Measurements from ENCODE around the gene KRT26.
A peak's percentile ranks its signal among the peaks of the same experiment; 100 is the strongest.
"Not testable (repeated sequence)": the region's sequence is repeated elsewhere in the genome, so short reads cannot be mapped to it uniquely, and the experiment has no call there.

KRT26 gene

DNA sequence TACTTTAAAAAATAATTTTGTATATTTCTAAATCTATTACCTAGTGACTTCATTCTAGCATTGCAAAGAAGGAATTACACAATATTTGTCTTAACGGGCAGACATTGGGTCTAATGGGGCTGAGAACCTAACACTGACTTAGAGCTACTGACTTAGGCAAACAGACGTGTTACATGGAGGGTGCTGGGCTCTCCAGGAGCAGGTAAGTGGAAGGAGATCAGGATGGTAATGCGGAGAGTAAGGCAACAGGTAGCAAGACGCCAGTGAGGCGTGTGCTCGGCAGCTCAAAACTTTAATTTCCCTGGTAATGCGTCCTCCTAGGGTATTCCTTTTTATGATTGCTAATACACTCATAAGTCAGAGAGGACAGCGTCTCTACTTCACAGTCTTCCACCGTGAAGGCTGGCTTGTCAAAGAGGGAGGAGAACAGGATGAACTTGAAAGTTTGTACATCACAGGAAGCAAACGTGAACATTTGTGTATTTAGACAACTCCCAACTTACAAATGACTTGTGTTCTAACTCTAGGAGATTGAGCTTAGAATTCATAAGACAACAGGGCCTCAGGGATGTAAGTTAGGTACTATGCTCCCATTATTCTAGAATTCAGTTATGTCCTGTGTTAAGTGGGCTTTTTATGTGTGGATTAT, 23.1 kb upstream of the KRT26 start:
- no peak for DNase-seq (ENCODE audit: low read depth in 2 of 2)

- DNase-seq (ENCODE audit: low read depth in 2 of 2): no peak
Measured at GRCh38 chr17:40794466-40794865, 22.5 kb upstream of the KRT26 start.

DNA sequence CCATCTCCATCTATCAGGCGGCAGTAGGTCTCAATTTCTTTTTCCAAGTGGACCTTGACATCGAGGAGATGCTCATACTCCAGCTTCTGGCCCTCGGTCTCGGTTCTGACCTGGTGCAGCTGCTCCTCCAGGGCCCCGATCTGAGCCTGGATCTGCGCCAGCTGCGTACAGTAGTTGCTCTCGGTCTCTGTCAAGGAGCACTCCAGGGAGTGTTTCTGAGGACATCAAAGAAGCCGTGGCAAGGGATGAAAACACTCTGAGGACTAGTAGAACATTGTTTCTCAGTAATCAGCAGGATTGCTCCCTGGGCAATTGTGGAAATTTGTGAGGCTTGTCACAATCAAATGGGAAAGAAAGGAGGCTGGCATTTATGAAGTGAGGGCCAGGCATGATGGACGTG, 21.8 kb upstream of the KRT26 start:
- DNase-seq (ENCODE audit: low read depth in 2 of 2): no peak

GRCh38 chr17:40791787-40792436, 19.9 kb upstream of the KRT26 start:
- no peak for DNase-seq (ENCODE audit: low read depth in 2 of 2)

- no peak for DNase-seq (ENCODE audit: low read depth in 2 of 2)
Measured at GRCh38 chr17:40791111-40791510, 19.1 kb upstream of the KRT26 start.

DNA sequence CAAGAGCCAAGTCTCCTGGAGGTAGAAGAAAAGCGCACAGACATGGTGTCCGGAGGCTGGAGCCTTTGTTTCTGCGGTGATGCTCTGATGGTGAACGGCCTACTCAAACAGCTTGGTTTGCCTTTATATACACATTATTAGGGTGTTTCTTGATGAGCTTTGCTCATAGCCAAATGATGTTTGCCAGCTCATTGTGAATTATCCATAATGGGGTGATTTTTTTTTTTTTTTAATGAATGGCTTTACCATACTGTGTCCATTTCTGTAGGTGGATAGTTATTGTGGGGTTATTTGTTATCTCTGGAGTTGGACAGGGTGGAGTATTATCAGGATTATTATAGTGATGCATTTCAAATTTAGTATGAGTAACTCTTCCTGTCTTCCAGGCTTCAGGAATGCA, 10.4 kb upstream of the KRT26 start, which contains the start of gene KRT27:
TSS of gene KRT27 (minus strand) at position 101 of the 400 bp plus-strand sequence. CDS start at position 44, 57 bp downstream.
- DNase-seq (ENCODE audit: low read depth in 2 of 2): no peak

- peak in 1 of 2 experiments; percentile 4 for DNase-seq (ENCODE audit: low read depth in 2 of 2)
Measured at GRCh38 chr17:40779181-40779909, 7.3 kb upstream of the KRT26 start.

DNA sequence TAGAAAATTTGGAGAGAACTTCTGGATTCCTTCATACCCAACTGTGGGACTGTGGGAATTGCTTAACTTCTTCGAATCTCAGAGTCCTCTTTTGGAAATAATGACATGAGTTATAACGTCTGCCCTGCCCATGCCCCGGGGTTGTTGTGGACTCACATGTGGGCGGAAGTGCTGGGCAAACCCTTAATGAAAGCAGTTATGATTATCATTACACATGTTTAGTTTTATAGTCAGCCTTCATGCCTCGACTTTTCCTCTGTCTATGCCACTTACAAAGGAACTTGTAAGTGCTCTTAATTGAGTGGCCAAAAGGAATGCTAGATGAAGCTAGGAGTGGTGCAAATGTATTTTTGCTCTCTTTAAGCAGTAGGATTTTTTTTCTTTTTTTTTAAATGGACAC, 6.5 kb upstream of the KRT26 start:
- DNase-seq (ENCODE audit: low read depth in 2 of 2): no peak

- no peak for DNase-seq (ENCODE audit: low read depth in 2 of 2)
Measured at GRCh38 chr17:40777971-40778370, 6.0 kb upstream of the KRT26 start.

DNA sequence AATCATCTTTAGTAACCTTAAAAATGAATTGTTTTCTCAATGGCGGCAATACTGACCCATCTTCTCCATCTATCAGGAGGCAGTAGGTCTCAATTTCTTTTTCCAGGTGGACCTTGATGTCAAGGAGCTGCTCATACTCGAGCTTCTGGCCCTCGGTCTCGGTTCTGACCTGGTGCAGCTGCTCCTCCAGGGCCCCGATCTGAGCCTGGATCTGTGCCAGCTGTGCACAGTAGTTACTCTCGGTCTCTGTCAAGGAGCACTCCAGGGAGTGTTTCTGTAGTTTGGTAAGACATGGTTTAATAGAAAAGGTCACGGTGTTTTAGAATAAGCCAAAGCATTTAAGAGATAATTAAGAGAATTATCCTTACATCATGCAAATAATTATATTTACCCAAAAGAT, 5.5 kb upstream of the KRT26 start:
- no peak for DNase-seq (ENCODE audit: low read depth in 2 of 2)

GRCh38 chr17:40775945-40776344, 3.9 kb upstream of the KRT26 start:
- DNase-seq (ENCODE audit: low read depth in 2 of 2): no peak

GRCh38 chr17:40765657-40766056, 6.3 kb downstream of the KRT26 start:
- DNase-seq (ENCODE audit: low read depth in 2 of 2): no peak

DNA sequence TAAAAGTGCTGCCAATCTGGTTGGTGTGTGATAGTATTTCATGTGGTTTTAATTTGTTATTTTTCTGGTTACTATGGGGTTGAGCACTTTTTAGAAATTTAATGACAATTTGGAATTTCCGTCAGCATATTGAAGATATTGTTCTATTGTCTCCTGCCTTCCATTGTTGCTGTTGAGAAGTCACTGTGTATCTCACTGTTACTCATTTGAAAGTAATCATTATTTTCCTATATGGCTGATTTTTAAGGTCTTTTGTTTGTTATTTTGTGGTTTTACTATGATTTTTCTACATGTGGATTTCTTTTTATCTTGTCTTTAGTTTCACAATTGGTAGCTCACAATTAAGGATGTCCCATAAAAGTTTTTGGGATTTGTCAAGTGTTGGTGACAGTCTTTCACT, 8.2 kb downstream of the KRT26 start:
- no peak for DNase-seq (ENCODE audit: low read depth in 2 of 2)

DNA sequence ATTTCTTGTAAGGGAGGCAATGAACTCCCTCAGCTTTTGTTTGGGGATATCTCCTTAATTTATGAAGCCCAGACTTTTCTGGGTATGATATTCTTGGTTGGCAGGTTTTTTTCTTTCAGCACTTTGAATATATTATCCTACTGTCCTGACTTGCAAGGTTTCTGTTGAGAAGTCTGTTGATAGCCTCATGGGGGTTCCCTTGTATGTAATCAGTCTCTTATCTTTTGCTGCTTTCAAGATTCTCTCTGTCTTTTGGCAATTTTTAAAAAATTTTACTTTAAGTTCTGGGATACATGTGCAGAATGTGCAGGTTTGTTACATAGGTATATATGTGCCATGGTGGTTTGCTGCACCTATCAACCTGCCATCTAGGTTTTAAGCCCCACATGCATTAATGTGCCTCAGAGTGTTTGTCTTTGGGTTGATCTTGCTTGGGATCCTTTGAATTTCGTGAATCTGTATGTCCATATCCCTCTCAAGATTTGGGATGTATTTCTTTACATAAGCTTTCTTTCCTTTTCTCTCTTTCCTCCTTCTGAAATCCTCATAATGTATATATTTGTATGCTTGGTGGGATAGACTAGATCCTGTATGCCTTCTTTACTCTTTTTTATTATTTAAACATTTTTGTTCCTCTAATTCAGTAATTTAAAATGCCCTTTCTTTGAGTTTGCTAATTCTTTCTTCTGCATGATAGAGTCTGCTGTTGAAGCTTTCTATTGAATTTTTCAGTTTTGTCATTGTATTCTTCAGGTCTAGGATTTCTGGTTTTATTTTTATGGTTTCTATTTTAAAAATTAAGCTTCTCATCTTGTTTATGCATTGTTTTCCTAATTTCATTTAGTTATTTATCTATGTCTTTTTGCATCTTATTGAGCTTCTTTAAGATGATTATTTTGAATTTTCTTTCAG, 11.6 kb downstream of the KRT26 start:
- DNase-seq (ENCODE audit: low read depth in 2 of 2): no peak

- no peak for DNase-seq (ENCODE audit: low read depth in 2 of 2)
Measured at GRCh38 chr17:40755231-40755630, 16.8 kb downstream of the KRT26 start, which contains the start of gene KRT25. Gene KRT25, minus strand, starts transcription at chr17:40755331. Its CDS starts 60 bp downstream, at chr17:40755271.

- DNase-seq (ENCODE audit: low read depth in 2 of 2): no peak
Measured at GRCh38 chr17:40753804-40754203, 18.2 kb downstream of the KRT26 start.

GRCh38 chr17:40751065-40751464, 20.9 kb downstream of the KRT26 start:
- no peak for DNase-seq (ENCODE audit: low read depth in 2 of 2)

DNA sequence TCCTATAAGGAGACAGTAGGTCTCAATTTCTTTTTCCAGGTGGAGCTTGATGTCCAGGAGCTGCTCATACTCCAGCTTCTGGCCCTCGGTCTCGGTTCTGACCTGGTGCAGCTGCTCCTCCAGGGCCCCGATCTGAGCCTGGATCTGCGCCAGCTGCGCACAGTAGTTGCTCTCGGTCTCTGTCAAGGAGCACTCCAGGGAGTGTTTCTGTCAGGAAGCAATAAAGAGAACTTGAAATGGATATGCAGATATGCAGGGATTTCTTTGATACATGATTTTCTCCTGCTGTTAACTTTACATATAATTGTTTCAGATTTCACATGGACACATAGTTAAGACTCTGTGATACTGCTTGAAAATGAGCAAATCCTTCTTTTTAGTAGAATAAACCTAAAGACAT, 21.6 kb downstream of the KRT26 start:
- DNase-seq (ENCODE audit: low read depth in 2 of 2): no peak

GRCh38 chr17:40748666-40749065, 23.3 kb downstream of the KRT26 start:
- not testable (repeated sequence) for DNase-seq (ENCODE audit: low read depth in 2 of 2)

DNA sequence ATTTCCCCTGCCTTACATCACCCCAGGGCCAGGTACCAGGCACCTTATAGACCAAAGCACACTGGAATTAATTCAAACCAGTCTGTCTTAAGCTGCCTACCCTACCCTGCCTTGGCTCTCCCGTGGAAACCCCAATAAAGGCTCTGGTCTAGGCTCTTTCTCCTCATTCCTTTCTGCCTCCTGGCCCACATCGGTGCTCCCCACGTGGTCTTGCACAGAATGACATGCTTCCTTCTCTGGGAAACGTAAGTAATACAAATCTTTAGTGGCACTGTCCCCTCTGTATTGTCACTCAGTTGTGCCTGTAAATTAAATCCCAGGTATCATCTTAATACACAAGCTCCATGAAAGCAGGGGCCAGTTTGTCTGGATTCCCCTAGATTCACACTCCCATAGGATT, 33.4 kb downstream of the KRT26 start:
- DNase-seq (ENCODE audit: low read depth in 2 of 2): no peak

DNA sequence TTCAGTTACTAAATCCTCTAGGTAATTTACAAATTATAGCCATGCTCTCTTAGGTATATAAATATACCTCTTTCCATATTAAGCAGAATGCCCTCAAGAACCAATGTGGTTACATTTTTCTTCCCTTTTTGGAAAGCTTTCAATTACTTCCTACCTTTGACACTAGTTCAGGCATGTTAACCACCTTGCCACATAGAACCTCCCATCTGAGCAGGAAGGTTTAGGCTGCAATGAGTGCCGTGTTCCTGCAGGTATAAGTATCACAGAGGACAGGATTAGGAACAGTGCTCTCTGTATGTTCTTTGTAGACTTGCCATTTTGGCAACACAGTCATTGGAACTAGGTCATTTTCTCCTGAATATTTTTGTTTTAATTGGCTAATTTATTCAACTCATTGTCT, 37.0 kb downstream of the KRT26 start:
- no peak for DNase-seq (ENCODE audit: low read depth in 2 of 2)

- no peak for DNase-seq (ENCODE audit: low read depth in 2 of 2)
Measured at GRCh38 chr17:40734018-40734417, 38.0 kb downstream of the KRT26 start.

Data from stimulated activated CD4-positive, alpha-beta T cell treated with anti-CD3 and anti-CD28 coated beads, Interleukin-12 subunit alpha, Interleukin-12 subunit beta, amount 100 ng/mL, for 24 hours (primary cell).